Cardiac muscle cell (in vitro differentiated cells and primary cell): ENCODE results near the gene EMC9. TPM values are rescaled to one million over a fixed set of nuclear protein-coding genes. Genes with fewer than 3 reads are reported as not detected.

Experiments
- DNase-seq, 2 donors: peaks; one replicate each; pipeline versions ENCODE4 v3.0.0 to v3.0.0-alpha.2; 2010 to 2017; ENCODE audit warnings: low read depth in 1 of 2, low spot score in 1 of 2
- H3K27ac ChIP-seq: fragments of 200-600 bp; sonication (generic); 2 replicates; pipeline ENCODE4 v1.5.1; 2016
- H3K27me3 ChIP-seq: fragments of 200-600 bp; sonication (generic); 2 replicates; pipeline ENCODE4 v1.6.0; 2016; ENCODE audit warnings: control low read depth
- H3K36me3 ChIP-seq: fragments of 200-600 bp; sonication (generic); 2 replicates; pipeline ENCODE4 v1.5.1; 2016; ENCODE audit warnings: control low read depth
- H3K4me1 ChIP-seq: fragments of 200-600 bp; sonication (generic); 2 replicates; pipeline ENCODE4 v1.8.1; 2017; ENCODE audit warnings: low read depth, mild to moderate bottlenecking, mixed run types
- H3K4me3 ChIP-seq: fragments of 200-600 bp; sonication (generic); 2 replicates; pipeline ENCODE4 v1.5.1; 2016; ENCODE audit warnings: mild to moderate bottlenecking
- H3K9me3 ChIP-seq: fragments of 200-600 bp; sonication (generic); 2 replicates; pipeline ENCODE4 v1.5.1; 2017; ENCODE audit warnings: low read depth, mild to moderate bottlenecking, control low read depth
- polyA plus RNA-seq: library from polyadenylated mRNA; unstranded; fragments of >200 nt; fragmentation: Nextera tagmentation; extraction: Ambion mirVana; gene quantifications from 2 replicates; pipeline ENCODE4 v1.2.1, GENCODE V29; 2016
- total RNA-seq: library from RNA; depleted of rRNA; stranded (reverse); fragments of >200 nt; gene quantifications from 2 replicates; pipeline ENCODE4 v1.2.3, GENCODE V29; 2016
- TF ChIP-seq, protein P1 (sequence below): IDR thresholded peaks from 2 replicates; pipeline ENCODE4 v1.5.1; 2012; ENCODE audit warnings: low read depth, mild to moderate bottlenecking, low read length

Gene EMC9
- total and polyA plus RNA-seq, 2 experiments from 2014 or later = 69.3 to 82.3 TPM

DNA sequence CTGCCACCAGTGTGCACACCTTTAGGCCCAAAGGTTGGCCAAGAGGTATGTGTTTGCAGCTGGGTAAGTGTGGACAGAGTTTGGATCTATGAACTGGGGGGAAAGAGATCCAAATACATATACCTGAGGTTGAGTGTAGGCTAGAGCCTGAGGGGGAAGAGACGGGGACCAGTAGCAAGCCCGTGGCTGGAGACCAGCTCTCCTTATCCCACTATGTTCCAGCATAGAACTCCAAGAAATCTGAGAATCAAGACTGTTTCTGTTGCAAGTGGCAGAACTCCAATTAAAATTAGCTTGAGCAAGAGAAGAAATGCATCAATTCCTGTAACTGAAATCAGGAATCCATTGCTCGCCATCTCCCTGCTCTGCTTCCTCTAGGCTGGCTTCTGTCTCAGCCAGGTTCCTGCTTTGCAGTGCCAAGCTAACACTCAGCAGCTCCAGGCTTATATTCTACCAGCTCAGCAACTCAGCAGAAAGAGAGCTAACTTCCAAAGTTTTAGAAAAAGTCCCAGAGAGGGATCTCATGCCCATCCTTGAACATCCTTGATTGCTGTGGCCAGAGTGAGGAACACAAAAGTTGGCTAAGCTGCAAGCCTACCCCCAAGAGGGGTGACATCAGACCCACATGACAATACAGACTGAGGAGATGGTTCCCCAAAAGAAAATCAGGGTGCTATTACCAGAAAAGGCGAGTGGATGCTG is 48.7 kb downstream of the EMC9 start:
- H3K36me3 ChIP-seq = no peaks in the 10 kb centered on the region
- H3K4me3 ChIP-seq = no peak overlapping the region
- H3K27ac ChIP-seq = no peak overlapping the region
- TF ChIP-seq, protein P1, sequence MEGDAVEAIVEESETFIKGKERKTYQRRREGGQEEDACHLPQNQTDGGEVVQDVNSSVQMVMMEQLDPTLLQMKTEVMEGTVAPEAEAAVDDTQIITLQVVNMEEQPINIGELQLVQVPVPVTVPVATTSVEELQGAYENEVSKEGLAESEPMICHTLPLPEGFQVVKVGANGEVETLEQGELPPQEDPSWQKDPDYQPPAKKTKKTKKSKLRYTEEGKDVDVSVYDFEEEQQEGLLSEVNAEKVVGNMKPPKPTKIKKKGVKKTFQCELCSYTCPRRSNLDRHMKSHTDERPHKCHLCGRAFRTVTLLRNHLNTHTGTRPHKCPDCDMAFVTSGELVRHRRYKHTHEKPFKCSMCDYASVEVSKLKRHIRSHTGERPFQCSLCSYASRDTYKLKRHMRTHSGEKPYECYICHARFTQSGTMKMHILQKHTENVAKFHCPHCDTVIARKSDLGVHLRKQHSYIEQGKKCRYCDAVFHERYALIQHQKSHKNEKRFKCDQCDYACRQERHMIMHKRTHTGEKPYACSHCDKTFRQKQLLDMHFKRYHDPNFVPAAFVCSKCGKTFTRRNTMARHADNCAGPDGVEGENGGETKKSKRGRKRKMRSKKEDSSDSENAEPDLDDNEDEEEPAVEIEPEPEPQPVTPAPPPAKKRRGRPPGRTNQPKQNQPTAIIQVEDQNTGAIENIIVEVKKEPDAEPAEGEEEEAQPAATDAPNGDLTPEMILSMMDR = no peak
- H3K9me3 ChIP-seq = no peaks in the 10 kb centered on the region
- peaks cover 7% of the 10 kb centered on the region for H3K4me1 ChIP-seq
- peak in 1 of 2 donors; percentile 8 for DNase-seq
- no peaks in the 10 kb centered on the region for H3K27me3 ChIP-seq

DNA sequence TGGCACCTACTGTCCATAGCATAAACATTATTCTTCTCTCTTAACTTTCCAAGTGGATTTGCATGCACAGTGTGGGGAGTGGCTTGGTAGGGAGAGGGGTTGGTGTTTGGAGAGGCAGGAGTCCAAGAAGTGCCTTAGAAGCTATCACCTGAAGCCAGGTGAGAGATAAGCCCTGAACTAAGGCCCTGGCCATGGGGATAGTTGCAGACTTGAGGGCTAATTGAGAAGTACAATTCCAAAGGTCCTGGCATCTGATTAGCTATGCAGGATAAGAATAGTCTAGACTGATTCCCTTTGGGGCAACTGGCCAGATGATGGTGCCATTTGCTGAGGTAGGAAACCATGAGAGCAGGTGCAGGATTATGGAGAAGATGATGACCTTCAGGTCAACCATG is 49.3 kb downstream of the EMC9 start:
- Histone ChIP-seq H3K4me3 (no peak overlapping the region), H3K36me3 (no peaks in the 10 kb centered on the region), H3K27me3 (no peaks in the 10 kb centered on the region), H3K4me1 (peaks cover 7% of the 10 kb centered on the region), H3K27ac (no peak overlapping the region), H3K9me3 (no peaks in the 10 kb centered on the region)
- no peak for DNase-seq
- TF ChIP-seq, protein P1 = no peak

DNA sequence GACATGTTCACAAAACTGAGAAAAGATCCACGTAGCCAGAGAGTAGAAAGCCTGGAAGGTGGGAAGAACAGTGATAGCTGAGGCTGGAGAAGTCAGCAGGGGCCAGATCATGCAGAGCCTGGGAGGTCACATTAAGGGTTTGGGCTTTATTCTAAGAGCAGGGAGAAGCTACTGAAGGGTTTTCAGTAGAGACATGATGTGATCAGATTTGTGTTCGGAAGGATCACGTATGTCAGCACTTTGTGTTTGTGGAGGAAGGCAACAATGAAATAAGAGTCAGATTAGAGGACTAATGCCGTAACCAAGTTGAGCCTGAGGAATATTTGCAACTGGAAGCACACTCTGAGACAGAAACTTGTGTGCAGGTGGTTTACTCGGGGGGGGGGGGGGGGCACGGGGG is 51.5 kb downstream of the EMC9 start:
- TF ChIP-seq, protein P1 = no peak

More for the DNA sequence above, 51.5 kb downstream of the EMC9 start:
- Histone ChIP-seq H3K27ac (no peak overlapping the region), H3K4me1 (peaks cover under 1% of the 10 kb centered on the region), H3K9me3 (no peaks in the 10 kb centered on the region), H3K4me3 (no peak overlapping the region), H3K27me3 (no peaks in the 10 kb centered on the region), H3K36me3 (no peaks in the 10 kb centered on the region)
- DNase-seq = no peak

Other genes starting within 250 kb of the EMC9 start
Only the 30 nearest of the 31 such genes appear.
- gene DHRS4, start 187.8 kb downstream of the EMC9 start, total RNA-seq = 44.9 and 70.8 TPM in 2 replicates
- 42.0 and 62.2 TPM in 2 replicates for gene DHRS4, start 187.8 kb downstream of the EMC9 start, polyA plus RNA-seq
- 13.7 and 17.0 TPM in 2 replicates for gene DHRS4L2, start 152.7 kb downstream of the EMC9 start, total RNA-seq
- gene DHRS4L2, start 152.7 kb downstream of the EMC9 start, polyA plus RNA-seq = 23.7 and 33.1 TPM in 2 replicates
- gene CARMIL3, start 89.6 kb downstream of the EMC9 start, total RNA-seq = 0.06 and 0.85 TPM in 2 replicates
- gene CARMIL3, start 89.6 kb downstream of the EMC9 start, polyA plus RNA-seq = 0.05 and 0.22 TPM in 2 replicates
- 0.12 TPM in 1 of 2 replicates, not detected in the other for gene CPNE6, start 70.0 kb downstream of the EMC9 start, total RNA-seq
- 0.43 and 0.96 TPM in 2 replicates for gene CPNE6, start 70.0 kb downstream of the EMC9 start, polyA plus RNA-seq
- 11.2 and 18.9 TPM in 2 replicates for gene PCK2, start 47.3 kb downstream of the EMC9 start, total RNA-seq
- gene PCK2, start 47.3 kb downstream of the EMC9 start, polyA plus RNA-seq = 12.2 and 20.0 TPM in 2 replicates
- 152 and 317 TPM in 2 replicates for gene DCAF11, start 26.8 kb downstream of the EMC9 start, total RNA-seq
- gene DCAF11, start 26.8 kb downstream of the EMC9 start, polyA plus RNA-seq = 110 and 165 TPM in 2 replicates
- 4.2 and 6.7 TPM in 2 replicates for gene NRL, start 26.6 kb downstream of the EMC9 start, total RNA-seq
- gene NRL, start 26.6 kb downstream of the EMC9 start, polyA plus RNA-seq = 4.8 and 5.1 TPM in 2 replicates
- gene FITM1, start 10.9 kb downstream of the EMC9 start, total RNA-seq = 124 and 136 TPM in 2 replicates
- gene FITM1, start 10.9 kb downstream of the EMC9 start, polyA plus RNA-seq = 181 and 209 TPM in 2 replicates
- 211 and 238 TPM in 2 replicates for gene PSME1, start 5.4 kb downstream of the EMC9 start, total RNA-seq
- 383 and 492 TPM in 2 replicates for gene PSME1, start 5.4 kb downstream of the EMC9 start, polyA plus RNA-seq
- 92.3 and 97.6 TPM in 2 replicates for gene PSME2, start 5.0 kb upstream of the EMC9 start, total RNA-seq
- gene PSME2, start 5.0 kb upstream of the EMC9 start, polyA plus RNA-seq = 311 and 331 TPM in 2 replicates
- gene RNF31, start 5.9 kb upstream of the EMC9 start, total RNA-seq = 81.0 and 134 TPM in 2 replicates
- gene RNF31, start 5.9 kb upstream of the EMC9 start, polyA plus RNA-seq = 42.1 and 44.9 TPM in 2 replicates
- 29.1 and 33.7 TPM in 2 replicates for gene IRF9, start 19.7 kb upstream of the EMC9 start, total RNA-seq
- gene IRF9, start 19.7 kb upstream of the EMC9 start, polyA plus RNA-seq = 27.3 and 35.4 TPM in 2 replicates
- gene REC8, start 30.5 kb upstream of the EMC9 start, total RNA-seq = 20.3 and 23.5 TPM in 2 replicates
- gene REC8, start 30.5 kb upstream of the EMC9 start, polyA plus RNA-seq = 38.8 and 39.0 TPM in 2 replicates
- 32.0 and 40.7 TPM in 2 replicates for gene IPO4, start 47.2 kb upstream of the EMC9 start, total RNA-seq
- 26.4 and 34.5 TPM in 2 replicates for gene IPO4, start 47.2 kb upstream of the EMC9 start, polyA plus RNA-seq
- 40.2 and 50.3 TPM in 2 replicates for gene TM9SF1, start 53.9 kb upstream of the EMC9 start, total RNA-seq
- gene TM9SF1, start 53.9 kb upstream of the EMC9 start, polyA plus RNA-seq = 55.2 and 65.3 TPM in 2 replicates
- gene TSSK4, start 64.1 kb upstream of the EMC9 start, total RNA-seq = not detected in 2 replicates
- 2.3 and 3.3 TPM in 2 replicates for gene TSSK4, start 64.1 kb upstream of the EMC9 start, polyA plus RNA-seq
- gene CHMP4A, start 71.9 kb upstream of the EMC9 start, total RNA-seq = 26.4 and 31.0 TPM in 2 replicates
- gene CHMP4A, start 71.9 kb upstream of the EMC9 start, polyA plus RNA-seq = 51.1 and 56.1 TPM in 2 replicates
- 39.3 and 59.8 TPM in 2 replicates for gene MDP1, start 74.5 kb upstream of the EMC9 start, total RNA-seq
- gene MDP1, start 74.5 kb upstream of the EMC9 start, polyA plus RNA-seq = 70.5 and 73.4 TPM in 2 replicates
- 262 and 264 TPM in 2 replicates for gene NEDD8, start 90.8 kb upstream of the EMC9 start, total RNA-seq
- 429 and 492 TPM in 2 replicates for gene NEDD8, start 90.8 kb upstream of the EMC9 start, polyA plus RNA-seq
- gene GMPR2, start 91.3 kb upstream of the EMC9 start, total RNA-seq = 59.5 and 66.3 TPM in 2 replicates
- 57.6 and 66.8 TPM in 2 replicates for gene GMPR2, start 91.3 kb upstream of the EMC9 start, polyA plus RNA-seq
- gene TINF2, start 101.0 kb upstream of the EMC9 start, total RNA-seq = 32.3 and 40.8 TPM in 2 replicates
- gene TINF2, start 101.0 kb upstream of the EMC9 start, polyA plus RNA-seq = 49.9 and 50.6 TPM in 2 replicates
- gene TGM1, start 121.6 kb upstream of the EMC9 start, total RNA-seq = 0.35 and 1.7 TPM in 2 replicates
- 0.65 TPM in 1 of 2 replicates, not detected in the other for gene TGM1, start 121.6 kb upstream of the EMC9 start, polyA plus RNA-seq
- 39.6 and 43.5 TPM in 2 replicates for gene RABGGTA, start 130.0 kb upstream of the EMC9 start, total RNA-seq
- gene RABGGTA, start 130.0 kb upstream of the EMC9 start, polyA plus RNA-seq = 43.7 and 45.2 TPM in 2 replicates
- gene DHRS1, start 158.2 kb upstream of the EMC9 start, total RNA-seq = 43.2 and 54.3 TPM in 2 replicates
- gene DHRS1, start 158.2 kb upstream of the EMC9 start, polyA plus RNA-seq = 53.5 and 58.1 TPM in 2 replicates
- gene NOP9, start 158.3 kb upstream of the EMC9 start, total RNA-seq = 13.5 and 15.7 TPM in 2 replicates
- 2.7 and 4.3 TPM in 2 replicates for gene NOP9, start 158.3 kb upstream of the EMC9 start, polyA plus RNA-seq
- gene CIDEB, start 166.4 kb upstream of the EMC9 start, total RNA-seq = not detected in 2 replicates
- not detected in 2 replicates for gene CIDEB, start 166.4 kb upstream of the EMC9 start, polyA plus RNA-seq
- 7.6 and 15.1 TPM in 2 replicates for gene LTB4R2, start 168.5 kb upstream of the EMC9 start, total RNA-seq
- 0.17 and 1.8 TPM in 2 replicates for gene LTB4R2, start 168.5 kb upstream of the EMC9 start, polyA plus RNA-seq
- 8.5 and 8.8 TPM in 2 replicates for gene LTB4R, start 169.9 kb upstream of the EMC9 start, total RNA-seq
- 2.0 and 2.7 TPM in 2 replicates for gene LTB4R, start 169.9 kb upstream of the EMC9 start, polyA plus RNA-seq
- gene ADCY4, start 193.5 kb upstream of the EMC9 start, total RNA-seq = 0.35 and 1.5 TPM in 2 replicates
- gene ADCY4, start 193.5 kb upstream of the EMC9 start, polyA plus RNA-seq = 1.2 TPM in 1 of 2 replicates, not detected in the other
- gene RIPK3, start 198.4 kb upstream of the EMC9 start, total RNA-seq = 0.24 TPM in 1 of 2 replicates, not detected in the other
- 0.81 TPM in 1 of 2 replicates, not detected in the other for gene RIPK3, start 198.4 kb upstream of the EMC9 start, polyA plus RNA-seq